Ovary (tissue), 3 donors: ENCODE data around the gene JAM2.

ENCODE experiments used
- CTCF ChIP-seq, 3 donors: fragments of 450-650 bp in 2 of 3; fragments of 200-600 bp in 1 of 3; IDR thresholded peaks; one replicate each; pipeline versions ENCODE4 v1.5.1 to v1.8.0; 2016 to 2022; ENCODE audit warnings: antibody characterized with exemption in 3 of 3, mild to moderate bottlenecking in 1 of 3
- POLR2A ChIP-seq: fragments of 450-650 bp; IDR thresholded peaks from one replicate; pipeline ENCODE4 v1.6.1; 2017; ENCODE audit warnings: antibody characterized with exemption, mild to moderate bottlenecking, moderate library complexity
- donor health status: DM: no; HTN: no; CAD: no.

- no peak for TF ChIP-seq CTCF (IDR thresholded peaks at IDR 0.05)
- TF ChIP-seq POLR2A, result no peak
Measured at GRCh38 chr21:25688275-25689155, 49.5 kb downstream of the JAM2 start.
